Measurements from ENCODE around the gene SH3RF2. TPM values are rescaled to one million over a fixed set of nuclear protein-coding genes. Genes with fewer than 3 reads are reported as not detected.
"Not testable (repeated sequence)": the region's sequence is repeated elsewhere in the genome, so short reads cannot be mapped to it uniquely, and the experiment has no call there.

SH3RF2 gene
- total RNA-seq, 1 experiment from 2014 or later = 7.9 TPM

DNA sequence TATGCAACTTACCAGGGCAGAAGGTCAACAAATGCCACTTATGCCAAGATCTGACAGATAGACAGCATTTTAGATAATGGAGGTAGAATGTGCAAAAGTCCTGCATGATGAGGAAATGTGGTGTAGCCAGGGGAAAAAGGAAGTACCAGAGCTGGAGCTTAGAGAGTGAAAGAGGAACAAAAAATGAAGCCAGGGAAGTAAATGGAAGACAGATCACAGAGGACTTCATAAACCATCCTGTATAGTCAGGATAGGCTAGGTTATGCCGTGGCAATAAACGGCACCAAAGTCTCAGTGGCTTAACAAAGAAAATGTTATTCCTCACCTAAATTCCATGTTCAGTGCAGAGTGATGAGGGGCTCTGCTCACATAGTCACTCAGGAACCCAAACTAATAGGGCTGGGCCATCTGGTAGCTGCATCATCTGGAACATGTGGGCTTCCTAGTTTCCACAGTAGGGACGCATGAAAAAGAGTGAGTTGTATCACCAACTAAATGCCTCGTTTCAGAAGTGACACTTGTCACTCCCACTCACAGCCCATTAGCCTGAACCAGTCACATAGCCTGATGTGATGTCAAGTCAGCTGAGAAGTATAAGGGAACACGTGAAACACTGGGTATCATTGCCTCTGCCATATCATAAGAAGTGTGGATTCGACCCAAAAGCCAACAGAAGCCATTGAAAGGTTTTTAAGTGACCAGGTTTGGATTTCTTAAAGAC lies 70.3 kb downstream of the SH3RF2 start:
- no peak for DNase-seq (ENCODE audit: low read depth)

DNA sequence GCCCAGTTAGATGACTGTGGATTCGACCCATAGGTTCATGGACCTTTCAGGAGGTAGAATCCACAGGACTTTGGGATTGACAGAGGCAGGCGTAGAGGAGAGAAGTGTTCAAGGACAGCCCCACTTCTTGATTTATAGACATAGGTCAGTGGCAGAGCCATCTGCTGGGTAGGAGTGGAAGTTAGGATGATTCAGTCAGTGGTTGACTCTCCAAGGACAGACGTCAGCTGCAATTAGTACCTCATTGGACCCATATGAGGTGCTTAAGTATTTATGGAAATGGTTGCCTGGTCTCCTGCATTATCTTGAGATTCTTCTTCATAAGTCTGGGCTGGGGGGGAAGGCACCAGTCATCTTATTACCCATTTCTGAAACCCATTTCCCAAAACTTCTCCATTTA lies 70.9 kb downstream of the SH3RF2 start:
- peak; percentile 85 for DNase-seq (ENCODE audit: low read depth)

DNA sequence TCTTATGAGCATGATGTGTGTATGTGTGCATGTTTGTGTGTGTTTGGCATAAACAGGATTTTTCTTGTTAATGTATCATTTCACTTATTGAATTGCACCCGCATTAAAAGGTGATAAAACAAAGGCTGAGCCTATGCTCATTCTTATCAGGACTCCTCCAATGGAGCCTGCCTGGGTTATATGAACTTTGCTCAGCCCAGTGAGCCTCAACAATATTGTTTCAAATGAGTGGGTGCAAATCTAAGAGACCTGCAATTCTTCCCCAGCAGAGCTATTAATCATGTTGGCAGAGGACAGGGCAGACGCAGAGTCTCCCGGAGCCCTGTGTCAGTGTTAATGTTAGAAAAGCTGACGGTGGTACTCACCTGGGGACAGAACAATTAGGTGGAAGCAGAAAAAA lies 71.6 kb downstream of the SH3RF2 start:
- DNase-seq (ENCODE audit: low read depth) = no peak

DNA sequence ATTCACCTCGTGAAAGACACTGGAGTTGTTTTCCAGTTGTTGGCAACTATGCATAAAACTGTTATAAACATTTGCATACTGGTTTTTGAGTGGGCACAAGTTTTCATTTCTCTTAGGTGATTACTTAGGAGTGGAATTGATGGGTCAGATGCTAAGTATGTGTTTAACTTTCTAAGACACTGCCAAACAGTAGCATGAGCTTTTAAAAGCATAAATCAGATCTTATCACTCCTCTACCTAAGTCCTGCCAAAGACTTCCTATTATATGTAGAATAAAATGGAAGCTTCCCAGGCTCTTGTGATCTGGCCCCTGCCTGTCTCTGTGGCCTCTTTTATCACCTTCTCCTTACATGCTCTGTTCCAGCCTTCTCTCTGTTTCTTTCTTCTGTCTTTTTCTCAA lies 72.6 kb downstream of the SH3RF2 start:
- peak; percentile 39 for DNase-seq (ENCODE audit: low read depth)

DNA sequence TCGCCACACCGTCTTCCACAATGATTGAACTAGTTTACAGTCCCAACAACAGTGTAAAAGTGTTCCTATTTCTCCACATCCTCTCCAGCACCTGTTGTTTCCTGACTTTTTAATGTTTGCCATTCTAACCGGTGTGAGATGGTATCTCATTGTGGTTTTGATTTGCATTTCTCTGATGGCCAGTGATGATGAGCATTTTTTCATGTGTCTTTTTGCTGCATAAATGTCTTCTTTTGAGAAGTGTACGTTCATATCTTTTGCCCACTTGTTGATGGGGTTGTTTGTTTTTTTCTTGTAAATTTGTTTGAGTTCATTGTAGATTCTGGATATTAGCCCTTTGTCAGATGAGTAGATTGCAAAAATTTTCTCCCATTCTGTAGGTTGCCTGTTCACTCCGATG lies 74.1 kb downstream of the SH3RF2 start:
- DNase-seq (ENCODE audit: low read depth) = not testable (repeated sequence)

DNA sequence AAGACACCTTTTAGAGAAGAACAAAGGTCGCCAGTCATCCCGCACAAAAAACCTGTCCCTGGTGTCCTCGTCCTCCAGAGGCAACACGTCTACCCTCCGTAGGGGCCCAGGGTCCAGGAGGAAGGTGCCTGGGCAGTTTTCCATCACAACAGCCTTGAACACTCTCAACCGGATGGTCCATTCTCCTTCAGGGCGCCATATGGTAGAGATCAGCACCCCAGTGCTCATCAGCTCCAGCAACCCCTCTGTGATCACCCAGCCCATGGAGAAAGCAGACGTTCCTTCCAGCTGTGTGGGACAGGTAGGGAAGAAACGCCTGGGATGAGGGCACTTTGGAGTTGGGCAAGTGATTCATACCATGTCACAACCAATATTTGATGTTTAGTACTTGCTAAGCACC lies 77.4 kb downstream of the SH3RF2 start:
- DNase-seq (ENCODE audit: low read depth) = no peak

DNA sequence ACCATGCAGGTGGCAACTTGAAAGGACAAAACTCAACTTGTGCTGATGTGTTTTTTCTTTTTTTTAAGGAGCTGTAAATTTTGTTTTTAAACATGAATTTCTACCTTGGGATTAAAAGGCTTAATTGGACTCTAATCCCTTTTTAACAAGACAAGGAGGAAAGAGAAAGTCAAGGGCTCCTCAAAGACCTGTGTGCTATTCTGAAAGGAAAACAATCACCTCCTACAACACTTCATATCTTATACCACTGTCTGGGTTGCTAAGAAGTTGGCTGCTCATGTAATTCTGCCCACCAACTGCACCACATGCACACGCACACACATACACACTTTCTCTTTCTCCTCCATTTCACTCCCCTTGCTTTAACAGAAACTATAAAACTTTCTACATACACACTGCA lies 78.6 kb downstream of the SH3RF2 start:
- no peak for DNase-seq (ENCODE audit: low read depth)

DNA sequence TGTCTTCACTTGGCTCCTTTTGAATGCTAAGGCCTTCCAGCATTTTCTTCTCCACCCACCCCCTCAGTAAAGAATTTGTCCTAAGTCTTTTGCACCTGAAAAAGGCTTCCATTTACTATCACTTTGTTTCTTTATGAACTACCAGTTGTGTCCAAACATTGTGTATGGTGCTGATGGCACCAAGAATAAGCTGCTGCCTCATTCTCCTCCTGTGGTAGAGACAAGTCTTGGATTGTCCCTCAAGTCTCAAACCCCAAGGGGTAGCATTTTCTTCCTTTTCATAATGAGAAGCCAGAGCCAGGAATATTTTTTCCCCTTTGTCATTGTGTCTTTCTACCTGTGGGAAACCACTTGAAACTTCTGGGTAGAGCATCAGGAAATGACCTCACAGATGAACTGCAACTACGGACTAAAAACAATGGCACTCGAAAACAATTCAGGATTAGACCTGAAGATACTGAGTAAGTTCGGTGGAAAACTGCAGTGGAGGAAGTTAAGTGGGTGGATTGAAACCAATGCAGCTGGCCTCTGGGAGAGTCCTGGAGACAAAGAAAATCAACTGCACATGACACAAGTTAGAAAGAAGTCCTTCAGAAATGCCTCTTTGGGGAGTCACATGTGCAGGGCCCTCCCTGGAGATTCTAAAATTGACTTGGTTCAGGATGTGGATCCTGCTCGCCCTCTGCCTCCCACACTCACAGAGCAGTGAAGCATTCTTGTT lies 80.5 kb downstream of the SH3RF2 start:
- DNase-seq (ENCODE audit: low read depth) = no peak

DNA sequence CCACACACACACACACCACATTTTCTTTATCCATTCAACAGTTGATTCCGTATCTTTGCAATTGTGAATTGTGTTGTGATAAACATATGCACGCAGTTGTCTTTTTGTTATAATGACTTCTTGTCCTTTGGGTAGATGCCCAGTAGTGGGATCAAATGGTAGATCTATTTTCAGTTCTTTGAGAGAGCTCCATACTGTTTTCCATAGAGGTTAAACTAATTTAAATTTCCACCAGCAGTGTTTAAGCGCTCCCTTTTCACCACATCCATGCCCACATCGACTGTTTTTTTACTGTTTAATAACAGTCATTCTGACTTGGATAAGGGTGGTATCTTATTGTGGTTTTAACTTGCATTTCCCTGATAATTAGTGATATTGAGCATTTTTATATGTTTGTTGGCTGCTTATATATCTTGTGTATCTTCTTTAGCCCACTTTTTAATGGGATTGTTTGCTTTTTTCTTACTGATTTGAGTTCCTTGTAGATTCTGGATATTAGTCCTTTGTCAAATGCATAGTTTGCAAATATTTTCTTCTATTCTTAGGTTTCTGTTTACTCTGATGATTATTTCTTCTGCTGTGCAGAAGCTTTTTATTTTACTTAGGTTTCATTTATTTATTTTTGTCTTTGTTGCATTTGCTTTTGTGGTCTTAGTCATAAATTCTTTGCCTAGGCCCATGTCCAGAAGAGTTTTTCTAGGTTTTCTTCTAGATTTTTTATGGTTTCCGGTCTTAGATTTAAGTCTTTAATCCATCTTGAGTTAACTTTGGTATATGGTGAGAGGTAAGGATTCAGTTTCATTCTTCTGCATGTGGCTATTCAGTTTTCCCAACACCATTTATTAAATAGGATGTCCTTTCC lies 82.4 kb downstream of the SH3RF2 start:
- DNase-seq (ENCODE audit: low read depth) = no peak

DNA sequence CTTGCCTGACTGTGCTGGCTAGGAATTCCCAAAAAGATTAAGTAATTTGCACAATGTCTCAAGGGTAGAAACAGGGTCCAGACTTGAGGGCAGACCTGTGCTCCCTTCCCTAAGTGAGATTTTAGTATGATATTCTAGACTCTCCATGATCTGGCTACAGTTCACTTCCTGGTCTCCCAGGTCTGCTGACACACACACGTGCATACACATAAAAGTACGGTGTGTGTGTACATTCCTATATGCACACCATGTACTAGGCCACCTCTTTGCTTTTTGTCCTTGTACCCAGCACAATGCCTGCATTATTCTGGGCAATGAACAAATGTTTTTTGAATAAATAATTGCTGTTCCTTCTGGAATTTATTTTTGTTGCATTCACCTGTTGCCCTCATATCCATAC lies 83.7 kb downstream of the SH3RF2 start:
- DNase-seq (ENCODE audit: low read depth) = no peak

DNA sequence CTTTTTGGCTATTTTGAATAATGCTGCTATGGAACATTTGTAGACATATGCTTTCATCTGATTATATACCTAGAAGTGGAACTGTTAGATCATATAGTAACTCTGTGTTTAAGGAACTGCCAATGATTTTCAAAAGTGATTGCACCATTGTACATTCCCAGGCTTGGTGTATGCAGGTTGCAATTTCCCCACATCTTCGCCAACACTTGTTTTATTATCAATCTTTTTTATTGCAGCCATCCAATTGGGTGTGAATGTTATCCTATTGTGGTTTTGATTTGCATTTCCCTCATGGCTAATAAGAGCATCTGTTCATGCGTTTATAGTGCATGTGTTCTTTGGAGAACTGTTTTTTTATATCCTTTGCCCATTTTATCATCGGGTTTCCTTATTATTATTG lies 87.7 kb downstream of the SH3RF2 start:
- no peak for DNase-seq (ENCODE audit: low read depth)

DNA sequence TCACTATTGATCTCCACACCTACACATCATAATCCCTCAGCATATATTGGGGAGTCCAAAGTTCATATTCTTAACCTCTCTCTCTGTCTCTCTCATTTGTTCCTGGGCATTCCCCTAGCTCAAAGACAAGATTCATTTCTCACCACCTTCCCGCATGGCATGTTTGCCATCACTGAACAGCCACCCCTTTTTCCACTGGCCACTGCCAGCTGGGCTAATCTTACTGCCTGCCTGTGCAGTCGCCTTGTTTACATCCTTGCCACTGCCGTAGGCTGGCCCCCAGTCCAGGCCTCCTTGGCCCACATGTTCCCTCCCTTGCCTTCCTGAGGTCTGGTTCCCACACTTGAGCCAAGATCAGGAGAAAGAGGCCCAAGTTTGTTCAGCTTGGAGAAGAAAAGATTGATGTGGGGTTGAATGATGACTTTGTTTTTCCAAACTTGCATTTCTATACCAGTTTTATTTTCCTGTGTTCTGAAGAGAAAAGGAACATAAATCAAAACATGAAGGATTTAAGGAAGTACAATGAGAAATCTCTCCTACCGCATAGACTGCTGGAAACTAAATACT lies 88.8 kb downstream of the SH3RF2 start:
- peak; percentile 42 for DNase-seq (ENCODE audit: low read depth)

DNA sequence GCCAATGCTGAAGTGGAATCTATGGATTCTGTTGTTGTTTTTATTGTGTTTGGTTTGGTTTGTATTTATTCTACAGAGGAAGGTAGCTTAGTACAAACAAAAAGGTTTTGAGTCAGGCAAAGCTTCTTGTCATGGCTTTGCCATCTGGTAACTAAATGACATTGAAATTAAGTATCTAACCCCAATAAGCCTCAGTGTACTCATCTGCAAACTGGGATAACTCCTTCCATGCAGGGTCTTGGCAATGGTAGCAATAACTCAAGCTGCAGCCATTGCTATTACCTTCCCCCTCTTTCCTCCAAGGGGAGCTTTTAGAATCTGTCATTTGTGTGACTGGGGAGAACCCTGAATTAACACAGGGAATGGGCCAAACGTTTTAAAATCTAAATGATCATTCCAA lies 89.3 kb downstream of the SH3RF2 start:
- DNase-seq (ENCODE audit: low read depth) = no peak

DNA sequence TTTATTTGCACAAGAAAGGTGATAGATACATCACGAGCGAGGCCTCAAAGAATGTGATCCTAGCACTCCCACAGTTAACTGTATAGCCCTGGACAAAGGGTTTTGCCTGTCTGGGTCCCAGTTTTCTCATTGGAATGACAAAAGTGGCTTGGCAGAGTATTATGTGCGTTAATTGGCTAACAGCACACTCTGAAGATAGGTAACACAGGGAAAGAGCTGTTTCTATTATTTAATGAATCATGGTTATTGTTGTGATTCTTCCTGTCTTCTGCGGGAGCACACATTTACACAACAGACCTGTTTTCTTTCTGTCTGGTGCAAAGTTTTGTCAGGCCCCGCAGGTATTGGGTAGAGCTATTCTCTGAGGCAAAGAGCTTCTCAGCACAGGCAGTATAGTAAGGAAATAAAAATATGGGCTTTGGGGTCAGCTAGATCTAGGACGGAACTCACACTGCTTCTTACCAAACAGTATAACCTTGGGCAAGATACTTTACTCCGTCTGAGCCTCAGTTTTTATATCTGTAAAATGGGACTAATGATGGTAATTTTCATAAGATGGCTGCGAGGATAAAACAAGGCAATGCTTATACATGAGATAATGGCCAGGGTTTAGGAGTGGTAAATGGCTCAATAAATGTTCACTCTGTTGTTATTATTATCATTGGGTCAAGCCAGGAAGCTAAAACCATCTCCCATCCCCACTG lies 90.1 kb downstream of the SH3RF2 start:
- no peak for DNase-seq (ENCODE audit: low read depth)

DNA sequence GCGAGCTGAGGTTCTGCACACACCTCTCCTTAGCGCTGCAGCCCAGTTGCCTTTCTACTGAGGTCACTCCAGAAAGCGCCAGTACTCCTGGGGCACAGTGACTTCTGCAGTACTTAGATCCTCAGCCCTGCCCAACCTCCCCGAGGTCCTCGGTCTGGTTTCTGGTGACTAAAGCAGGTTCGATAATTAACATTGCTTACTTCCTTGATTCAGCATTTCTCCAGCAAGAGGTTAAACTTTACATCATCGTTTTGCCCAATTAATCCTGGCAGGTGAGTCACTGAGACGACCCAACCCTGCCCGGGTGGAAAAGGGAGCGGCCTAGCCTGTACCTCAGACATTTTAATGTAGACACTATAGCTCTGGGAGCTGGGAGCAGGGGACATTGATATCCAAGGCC lies 91.4 kb downstream of the SH3RF2 start:
- DNase-seq (ENCODE audit: low read depth) = no peak

DNA sequence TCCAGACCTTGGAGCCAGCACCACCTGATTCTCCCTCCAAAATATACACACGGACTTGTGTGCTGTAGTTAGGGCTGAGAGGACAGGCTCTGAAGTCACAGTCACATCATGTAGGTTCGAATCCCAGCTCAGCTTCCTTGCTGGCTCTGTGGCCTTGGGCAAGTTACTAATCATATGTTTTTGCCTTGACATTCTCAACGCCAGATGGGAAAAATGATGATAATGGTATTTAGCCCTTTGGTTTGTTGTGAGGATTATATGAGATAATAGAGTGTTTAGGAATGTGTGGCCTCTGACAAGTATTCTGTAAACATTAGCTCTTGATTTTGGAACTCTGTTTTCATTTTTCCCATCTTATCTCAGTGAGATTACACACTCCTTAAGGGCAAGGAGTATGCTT lies 96.5 kb downstream of the SH3RF2 start:
- no peak for DNase-seq (ENCODE audit: low read depth)

DNA sequence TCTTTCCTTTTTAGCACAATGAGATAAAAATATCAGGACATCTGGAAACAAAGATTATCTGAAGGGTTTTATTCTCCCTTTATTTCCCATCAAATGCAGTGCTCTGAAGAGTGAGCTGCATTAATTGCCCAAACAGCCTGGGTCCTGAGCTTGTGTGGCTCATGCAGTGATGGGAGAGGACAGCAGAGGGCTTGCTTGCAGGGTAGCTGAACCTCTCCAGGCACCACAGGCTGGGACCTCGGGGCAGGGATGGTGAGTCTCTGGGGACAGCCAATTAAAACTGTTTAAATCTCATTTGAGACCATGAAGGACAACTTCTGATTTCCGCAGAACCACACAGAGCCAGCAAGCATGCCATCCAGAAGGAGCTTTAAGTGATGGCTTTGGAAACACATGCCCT lies 97.7 kb downstream of the SH3RF2 start:
- DNase-seq (ENCODE audit: low read depth) = no peak

DNA sequence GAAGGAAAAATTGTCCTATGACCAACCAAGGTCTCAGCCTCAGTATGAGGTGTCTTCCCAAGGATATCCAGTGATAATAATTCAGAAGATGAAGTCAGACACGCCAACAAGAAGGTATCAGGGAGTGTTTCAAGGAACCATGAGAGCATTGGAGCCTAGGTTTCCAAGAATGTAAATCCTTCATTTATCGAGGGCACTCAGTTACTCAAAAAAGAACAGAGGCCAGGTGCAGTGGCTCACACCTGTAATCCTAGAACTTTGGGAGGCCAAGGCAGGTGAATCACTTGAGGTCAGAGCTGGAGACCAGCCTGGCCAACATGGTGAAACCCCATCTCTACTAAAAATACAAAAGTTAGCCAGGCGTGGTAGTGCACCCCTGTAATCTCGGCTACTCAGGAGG lies 98.2 kb downstream of the SH3RF2 start:
- DNase-seq (ENCODE audit: low read depth) = no peak

DNA sequence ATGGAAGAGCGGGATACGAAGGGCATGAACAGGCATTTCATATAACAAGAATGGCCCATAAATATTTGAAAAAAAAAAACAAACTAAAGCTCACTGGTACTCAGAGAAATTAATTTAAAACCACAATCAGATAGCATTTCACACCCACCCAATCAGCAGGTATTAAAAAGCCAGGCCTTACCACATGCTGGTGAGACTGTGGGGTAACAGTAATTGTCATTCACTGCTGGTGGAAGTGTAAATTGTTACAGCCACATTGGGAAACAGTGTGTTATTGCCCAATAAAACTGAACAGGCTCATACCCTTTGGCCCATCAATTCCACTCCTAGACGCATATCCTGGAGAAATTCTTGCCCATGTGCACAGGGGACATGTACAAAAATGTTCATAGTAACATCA lies 103.0 kb downstream of the SH3RF2 start:
- DNase-seq (ENCODE audit: low read depth) = no peak

DNA sequence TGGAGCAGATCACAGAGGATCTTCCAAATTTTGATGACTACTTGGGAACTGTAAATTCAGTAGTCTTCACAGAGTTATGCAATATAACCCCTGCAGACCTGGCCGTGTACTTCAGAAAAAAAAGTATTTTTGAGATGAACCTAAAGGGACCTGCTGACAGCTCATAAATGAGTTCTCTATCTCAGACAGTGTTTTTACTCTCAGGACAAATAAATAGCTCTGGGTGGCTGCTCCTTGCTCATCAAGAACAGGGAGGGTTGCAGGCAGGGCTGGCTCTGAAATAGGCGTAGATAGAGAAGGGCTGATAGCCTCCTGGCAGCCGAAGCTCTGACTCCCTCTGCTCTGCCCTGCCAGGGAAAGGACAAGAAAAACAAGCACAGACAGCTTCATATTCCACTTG lies 104.1 kb downstream of the SH3RF2 start:
- peak; percentile 23 for DNase-seq (ENCODE audit: low read depth)

DNA sequence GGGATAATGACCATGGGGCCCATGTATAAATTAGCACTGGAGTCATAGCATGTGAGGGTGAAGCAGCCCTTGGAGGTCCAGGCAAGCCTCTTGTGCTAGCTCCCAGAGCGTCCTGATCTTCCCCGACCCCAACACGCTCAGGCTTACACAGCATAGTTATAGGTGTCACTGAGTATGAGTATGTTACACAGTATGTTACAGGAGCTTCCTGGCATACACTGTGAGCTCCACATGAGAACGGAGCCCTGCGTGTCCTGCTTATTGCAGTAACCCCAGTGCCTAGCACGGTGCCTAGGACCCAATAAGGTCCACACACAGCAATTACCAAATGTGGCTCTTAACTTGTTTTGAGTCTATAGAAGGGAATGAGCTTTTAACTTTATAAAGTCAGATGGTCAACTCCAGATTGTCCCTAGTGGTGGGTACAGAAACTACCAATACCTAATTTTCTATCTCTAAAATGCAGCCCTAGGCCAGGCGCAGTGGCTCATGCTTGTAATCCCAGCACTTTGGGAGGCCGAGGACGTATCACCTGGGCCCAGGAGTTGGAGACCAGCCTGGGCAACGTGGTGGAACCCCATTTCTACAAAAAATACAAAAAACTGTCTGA lies 104.9 kb downstream of the SH3RF2 start:
- peak; percentile 24 for DNase-seq (ENCODE audit: low read depth)
